SK-N-SH treated with all-trans-retinoic acid at 6 μM for 48 hours (cell line): ENCODE data around the gene CLEC17A.

ENCODE experiments used
- ATAC-seq: fragments of 200-7000 bp; cut with Tn5 transposase; 3 replicates; pipeline ENCODE4 v1.9.1; 2020; ENCODE audit warnings: mild to moderate bottlenecking, moderate library complexity
- ARNTL ChIP-seq: fragments of 450-650 bp; formaldehyde crosslinking; IDR thresholded peaks from 2 replicates; pipeline ENCODE4 v1.5.0; 2020; ENCODE audit warnings: low read depth, mild to moderate bottlenecking, moderate library complexity, borderline replicate concordance
- CSDC2 ChIP-seq: fragments of 250-450 bp; sonication (Bioruptor Pico); IDR thresholded peaks from 2 replicates; pipeline ENCODE4 v1.5.0; 2020; ENCODE audit warnings: mild to moderate bottlenecking, moderate library complexity
- ESRRG ChIP-seq: fragments of 250-450 bp; sonication (Bioruptor Pico); IDR thresholded peaks from 2 replicates; pipeline ENCODE4 v1.6.1; 2021; ENCODE audit warnings: mild to moderate bottlenecking
- GLIS3 ChIP-seq: fragments of 250-450 bp; sonication (Bioruptor Pico); IDR thresholded peaks from 2 replicates; pipeline ENCODE4 v1.5.0; 2020; ENCODE audit warnings: mild to moderate bottlenecking, moderate library complexity
- OSR1 ChIP-seq: fragments of 250-450 bp; sonication (Bioruptor Pico); IDR thresholded peaks from 2 replicates; pipeline ENCODE4 v1.8.0; 2022; ENCODE audit warnings: moderate library complexity, mild to moderate bottlenecking, inconsistent platforms
- PPARA ChIP-seq: fragments of 250-450 bp; sonication (Bioruptor Pico); IDR thresholded peaks from 2 replicates; pipeline ENCODE4 v1.5.0; 2020; ENCODE audit warnings: mild to moderate bottlenecking, borderline replicate concordance
- RARB ChIP-seq: fragments of 250-450 bp; sonication (Bioruptor Pico); IDR thresholded peaks from 2 replicates; pipeline ENCODE4 v1.8.0; 2021; ENCODE audit warnings: mild to moderate bottlenecking, moderate library complexity
- TOX ChIP-seq: fragments of 250-450 bp; sonication (Bioruptor Pico); IDR thresholded peaks from 2 replicates; pipeline ENCODE4 v1.8.0; 2021; ENCODE audit warnings: mild to moderate bottlenecking, moderate library complexity, borderline replicate concordance
- TSHZ2 ChIP-seq: fragments of 250-450 bp; sonication (Bioruptor Pico); IDR thresholded peaks from 2 replicates; pipeline ENCODE4 v1.5.0; 2020; ENCODE audit warnings: mild to moderate bottlenecking, moderate library complexity
- ZC3H10 ChIP-seq: fragments of 250-450 bp; sonication (Bioruptor Pico); IDR thresholded peaks from 2 replicates; pipeline ENCODE4 v1.5.1; 2021; ENCODE audit warnings: mild to moderate bottlenecking, moderate library complexity
- ZFP30 ChIP-seq: fragments of 450-650 bp; formaldehyde crosslinking; IDR thresholded peaks from 2 replicates; pipeline ENCODE4 v1.5.0; 2022; ENCODE audit warnings: mild to moderate bottlenecking, moderate library complexity
- ZNF565 ChIP-seq: fragments of 450-650 bp; formaldehyde crosslinking; conservative IDR thresholded peaks from 2 replicates; pipeline ENCODE4 v1.5.0; 2020; ENCODE audit warnings: low read depth, mild to moderate bottlenecking, moderate library complexity
- ZNF70 ChIP-seq: fragments of 450-650 bp; formaldehyde crosslinking; IDR thresholded peaks from 2 replicates; pipeline ENCODE4 v1.5.0; 2020; ENCODE audit warnings: mild to moderate bottlenecking, moderate library complexity
- ZNF8 ChIP-seq: fragments of 450-650 bp; formaldehyde crosslinking; IDR thresholded peaks from 2 replicates; pipeline ENCODE4 v1.5.0; 2020; ENCODE audit warnings: mild to moderate bottlenecking, moderate library complexity
- TF ChIP-seq, protein P1 (sequence below): fragments of 250-450 bp; sonication (Bioruptor Pico); IDR thresholded peaks from 2 replicates; pipeline ENCODE4 v1.5.1; 2021; ENCODE audit warnings: mild to moderate bottlenecking, moderate library complexity
- TF ChIP-seq, protein P2 (sequence below): fragments of 250-450 bp; sonication (Bioruptor Pico); IDR thresholded peaks from 2 replicates; pipeline ENCODE4 v1.8.0; 2021; ENCODE audit warnings: low read depth, mild to moderate bottlenecking, moderate library complexity, borderline replicate concordance
- TF ChIP-seq, protein P3 (sequence below): fragments of 250-450 bp; sonication (Bioruptor Pico); IDR thresholded peaks from 2 replicates; pipeline ENCODE4 v1.5.1; 2020; ENCODE audit warnings: low read depth, mild to moderate bottlenecking, moderate library complexity
- TF ChIP-seq, protein P4 (sequence below): fragments of 250-450 bp; sonication (Bioruptor Pico); IDR thresholded peaks from 2 replicates; pipeline ENCODE4 v1.8.0; 2020; ENCODE audit warnings: mild to moderate bottlenecking, moderate library complexity, borderline replicate concordance

CLEC17A gene

GRCh38 chr19:14582894-14583340 lies at the start of gene CLEC17A:
TSS of gene CLEC17A (plus strand) at chr19:14583084. CDS start at chr19:14583161, 77 bp downstream.
- no peak for TF ChIP-seq ARNTL
- TF ChIP-seq, protein P1, sequence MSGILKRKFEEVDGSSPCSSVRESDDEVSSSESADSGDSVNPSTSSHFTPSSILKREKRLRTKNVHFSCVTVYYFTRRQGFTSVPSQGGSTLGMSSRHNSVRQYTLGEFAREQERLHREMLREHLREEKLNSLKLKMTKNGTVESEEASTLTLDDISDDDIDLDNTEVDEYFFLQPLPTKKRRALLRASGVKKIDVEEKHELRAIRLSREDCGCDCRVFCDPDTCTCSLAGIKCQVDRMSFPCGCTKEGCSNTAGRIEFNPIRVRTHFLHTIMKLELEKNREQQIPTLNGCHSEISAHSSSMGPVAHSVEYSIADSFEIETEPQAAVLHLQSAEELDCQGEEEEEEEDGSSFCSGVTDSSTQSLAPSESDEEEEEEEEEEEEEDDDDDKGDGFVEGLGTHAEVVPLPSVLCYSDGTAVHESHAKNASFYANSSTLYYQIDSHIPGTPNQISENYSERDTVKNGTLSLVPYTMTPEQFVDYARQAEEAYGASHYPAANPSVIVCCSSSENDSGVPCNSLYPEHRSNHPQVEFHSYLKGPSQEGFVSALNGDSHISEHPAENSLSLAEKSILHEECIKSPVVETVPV (CRISPR knock-in tag): no peak
- TF ChIP-seq ZC3H10 (CRISPR knock-in tag): no peak
- no peak for TF ChIP-seq CSDC2 (CRISPR knock-in tag)
- TF ChIP-seq ZNF70: no peak
- no peak for ATAC-seq

DNA sequence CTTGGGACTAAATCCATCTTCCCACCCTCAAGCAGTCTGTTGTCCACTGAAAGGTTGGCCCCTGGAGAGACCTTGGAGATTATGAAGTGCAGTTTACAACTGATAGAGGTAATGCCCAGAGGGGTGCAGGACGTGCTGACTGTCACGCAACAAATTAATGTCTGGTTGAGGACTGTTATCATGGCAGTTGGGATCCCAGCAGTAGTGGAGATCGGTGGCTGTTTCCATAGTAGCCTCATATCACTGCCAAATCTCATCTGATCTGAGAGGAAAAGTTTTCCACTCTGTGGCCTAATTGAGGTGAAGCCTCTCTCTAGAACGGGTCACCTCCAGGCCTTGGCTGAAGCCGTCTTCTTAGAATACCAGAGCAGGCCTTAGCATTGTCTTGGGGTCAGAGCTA lies 49.4 kb upstream of the CLEC17A start:
- no peak for ATAC-seq
- TF ChIP-seq ZC3H10 (CRISPR knock-in tag) (no peak), ESRRG (CRISPR knock-in tag) (no peak), ARNTL (no peak), GLIS3 (CRISPR knock-in tag) (no peak), OSR1 (no peak), ZFP30 (no peak), ZNF70 (no peak), PPARA (CRISPR knock-in tag) (no peak), TSHZ2 (CRISPR knock-in tag) (no peak), ZNF565 (CRISPR knock-in tag) (no peak), ZNF8 (CRISPR knock-in tag) (no peak), TOX (no peak)
- TF ChIP-seq, protein P2, sequence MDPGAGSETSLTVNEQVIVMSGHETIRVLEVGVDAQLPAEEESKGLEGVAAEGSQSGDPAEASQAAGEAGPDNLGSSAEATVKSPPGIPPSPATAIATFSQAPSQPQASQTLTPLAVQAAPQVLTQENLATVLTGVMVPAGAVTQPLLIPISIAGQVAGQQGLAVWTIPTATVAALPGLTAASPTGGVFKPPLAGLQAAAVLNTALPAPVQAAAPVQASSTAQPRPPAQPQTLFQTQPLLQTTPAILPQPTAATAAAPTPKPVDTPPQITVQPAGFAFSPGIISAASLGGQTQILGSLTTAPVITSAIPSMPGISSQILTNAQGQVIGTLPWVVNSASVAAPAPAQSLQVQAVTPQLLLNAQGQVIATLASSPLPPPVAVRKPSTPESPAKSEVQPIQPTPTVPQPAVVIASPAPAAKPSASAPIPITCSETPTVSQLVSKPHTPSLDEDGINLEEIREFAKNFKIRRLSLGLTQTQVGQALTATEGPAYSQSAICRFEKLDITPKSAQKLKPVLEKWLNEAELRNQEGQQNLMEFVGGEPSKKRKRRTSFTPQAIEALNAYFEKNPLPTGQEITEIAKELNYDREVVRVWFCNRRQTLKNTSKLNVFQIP (CRISPR knock-in tag): no peak
- TF ChIP-seq, protein P1 (CRISPR knock-in tag): no peak
- TF ChIP-seq, protein P3, sequence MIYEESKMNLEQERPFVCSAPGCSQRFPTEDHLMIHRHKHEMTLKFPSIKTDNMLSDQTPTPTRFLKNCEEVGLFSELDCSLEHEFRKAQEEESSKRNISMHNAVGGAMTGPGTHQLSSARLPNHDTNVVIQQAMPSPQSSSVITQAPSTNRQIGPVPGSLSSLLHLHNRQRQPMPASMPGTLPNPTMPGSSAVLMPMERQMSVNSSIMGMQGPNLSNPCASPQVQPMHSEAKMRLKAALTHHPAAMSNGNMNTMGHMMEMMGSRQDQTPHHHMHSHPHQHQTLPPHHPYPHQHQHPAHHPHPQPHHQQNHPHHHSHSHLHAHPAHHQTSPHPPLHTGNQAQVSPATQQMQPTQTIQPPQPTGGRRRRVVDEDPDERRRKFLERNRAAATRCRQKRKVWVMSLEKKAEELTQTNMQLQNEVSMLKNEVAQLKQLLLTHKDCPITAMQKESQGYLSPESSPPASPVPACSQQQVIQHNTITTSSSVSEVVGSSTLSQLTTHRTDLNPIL: no peak
- TF ChIP-seq, protein P4, sequence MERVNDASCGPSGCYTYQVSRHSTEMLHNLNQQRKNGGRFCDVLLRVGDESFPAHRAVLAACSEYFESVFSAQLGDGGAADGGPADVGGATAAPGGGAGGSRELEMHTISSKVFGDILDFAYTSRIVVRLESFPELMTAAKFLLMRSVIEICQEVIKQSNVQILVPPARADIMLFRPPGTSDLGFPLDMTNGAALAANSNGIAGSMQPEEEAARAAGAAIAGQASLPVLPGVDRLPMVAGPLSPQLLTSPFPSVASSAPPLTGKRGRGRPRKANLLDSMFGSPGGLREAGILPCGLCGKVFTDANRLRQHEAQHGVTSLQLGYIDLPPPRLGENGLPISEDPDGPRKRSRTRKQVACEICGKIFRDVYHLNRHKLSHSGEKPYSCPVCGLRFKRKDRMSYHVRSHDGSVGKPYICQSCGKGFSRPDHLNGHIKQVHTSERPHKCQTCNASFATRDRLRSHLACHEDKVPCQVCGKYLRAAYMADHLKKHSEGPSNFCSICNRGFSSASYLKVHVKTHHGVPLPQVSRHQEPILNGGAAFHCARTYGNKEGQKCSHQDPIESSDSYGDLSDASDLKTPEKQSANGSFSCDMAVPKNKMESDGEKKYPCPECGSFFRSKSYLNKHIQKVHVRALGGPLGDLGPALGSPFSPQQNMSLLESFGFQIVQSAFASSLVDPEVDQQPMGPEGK (CRISPR knock-in tag): no peak

DNA sequence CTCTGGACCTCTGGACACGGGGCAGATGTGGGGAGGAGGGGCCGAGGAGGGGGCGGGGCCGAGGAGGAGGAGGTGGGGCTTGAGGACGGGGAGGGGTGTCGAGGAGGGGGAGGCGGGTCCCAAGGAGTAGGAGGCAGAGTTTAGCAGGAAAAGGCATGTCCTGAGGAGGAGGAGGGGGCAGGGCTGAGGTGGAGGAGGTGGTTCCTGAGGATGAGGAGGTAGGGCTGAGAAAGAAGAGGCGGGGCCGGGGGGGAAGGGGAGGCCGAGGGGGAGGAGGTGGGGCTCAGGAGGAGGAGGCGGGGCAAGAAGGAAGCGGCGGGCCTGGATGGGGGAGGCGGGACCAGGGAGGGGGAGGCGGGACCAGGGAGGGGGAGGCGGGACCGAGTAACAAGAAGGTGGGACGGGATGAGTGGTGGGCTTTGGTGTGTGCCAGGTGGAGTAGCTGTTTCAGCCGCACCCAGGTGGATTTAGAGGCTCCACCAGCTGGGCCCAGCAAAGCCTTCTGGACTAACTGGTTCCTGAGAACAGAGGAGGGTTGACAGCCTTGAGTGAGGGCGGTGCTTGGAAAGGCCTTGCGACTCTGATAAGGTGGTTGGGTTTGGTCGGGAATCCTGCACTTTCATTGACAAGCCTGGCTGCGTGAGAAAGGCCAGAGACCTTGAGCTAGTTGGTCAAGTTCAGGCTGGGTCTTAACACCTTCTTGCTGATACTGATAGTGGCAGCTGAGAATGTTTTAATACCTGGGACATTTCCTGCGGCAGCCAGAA lies 45.8 kb upstream of the CLEC17A start:
- peak; percentile 63 for ATAC-seq
- TF ChIP-seq TSHZ2 (CRISPR knock-in tag): no peak
- no peak for TF ChIP-seq ZNF70
- TF ChIP-seq RARB (CRISPR knock-in tag): no peak
